Keratinocyte (primary cell): Measurements from ENCODE around the gene NTHL1. TPM values are rescaled to one million over a fixed set of nuclear protein-coding genes. Genes with fewer than 3 reads are reported as not detected.

Experiments
- DNase-seq: peaks from one replicate; pipeline ENCODE4 v3.0.0-alpha.2; 2011; ENCODE audit warnings: low read depth, missing footprints, low spot score
- FAIRE-seq: peaks from 2 replicates; lab custom pipeline; 2011; peaks lifted over from hg19 to GRCh38; lab: Jason Lieb, UNC
- H2AFZ ChIP-seq: 2 replicates; pipeline ENCODE4 v1.6.0; 2012; ENCODE audit warnings: low read length, control low read depth, inconsistent platforms; ENCODE audit not compliant: control insufficient read depth
- H3K27ac ChIP-seq: 2 replicates; pipeline ENCODE4 v1.5.1; 2011; ENCODE audit warnings: low read length; ENCODE audit not compliant: control insufficient read depth, insufficient read depth
- H3K27me3 ChIP-seq: 3 replicates; pipeline ENCODE4 v1.6.0; 2011; ENCODE audit warnings: low read length; ENCODE audit not compliant: control insufficient read depth, insufficient read depth; ENCODE audit errors: extremely low read depth
- H3K36me3 ChIP-seq, 2 experiments: 2 replicates in 1 of 2; 3 replicates in 1 of 2; pipeline ENCODE4 v1.5.1; 2011; ENCODE audit warnings: low read length in 2 of 2, mild to moderate bottlenecking in 1 of 2; ENCODE audit not compliant: control insufficient read depth in 2 of 2, insufficient read depth in 2 of 2; ENCODE audit errors: extremely low read depth in 1 of 2
- H3K4me1 ChIP-seq: 3 replicates; pipeline ENCODE4 v1.5.1; 2011; ENCODE audit warnings: low read length; ENCODE audit not compliant: control insufficient read depth, insufficient read depth; ENCODE audit errors: extremely low read depth
- H3K4me2 ChIP-seq: 3 replicates; pipeline ENCODE4 v1.6.0; 2011; ENCODE audit warnings: low read depth, low read length; ENCODE audit not compliant: control insufficient read depth, insufficient read depth; ENCODE audit errors: extremely low read depth
- H3K4me3 ChIP-seq, 3 experiments: fragments of 200-600 bp in 1 of 3; sonication (generic) in 1 of 3; 2 replicates in 2 of 3; 3 replicates in 1 of 3; pipeline ENCODE4 v1.5.1; 2011 to 2016; ENCODE audit warnings: low read length in 3 of 3, mild to moderate bottlenecking in 3 of 3, control low read depth in 2 of 3, inconsistent platforms in 1 of 3, low read depth in 1 of 3, mixed read lengths in 1 of 3, mixed run types in 1 of 3, moderate library complexity in 1 of 3; ENCODE audit not compliant: control insufficient read depth in 2 of 3, insufficient read depth in 2 of 3; ENCODE audit errors: extremely low read depth in 1 of 3
- H3K79me2 ChIP-seq: 2 replicates; pipeline ENCODE4 v1.6.0; 2012; ENCODE audit warnings: low read length; ENCODE audit not compliant: control insufficient read depth, insufficient read depth
- H3K9ac ChIP-seq: 3 replicates; pipeline ENCODE4 v1.6.0; 2011; ENCODE audit warnings: low read length; ENCODE audit not compliant: control insufficient read depth, insufficient read depth; ENCODE audit errors: extremely low read depth
- H3K9me1 ChIP-seq: 3 replicates; pipeline ENCODE4 v1.6.0; 2011; ENCODE audit warnings: low read length; ENCODE audit not compliant: control insufficient read depth, insufficient read depth; ENCODE audit errors: extremely low read depth
- H3K9me3 ChIP-seq: 2 replicates; pipeline ENCODE4 v1.5.1; 2012; ENCODE audit warnings: low read depth, low read length; ENCODE audit not compliant: control insufficient read depth
- H4K20me1 ChIP-seq: 3 replicates; pipeline ENCODE4 v1.6.0; 2011; ENCODE audit warnings: low read length; ENCODE audit not compliant: control insufficient read depth, insufficient read depth; ENCODE audit errors: extremely low read depth
- EZH2 ChIP-seq: IDR thresholded peaks from one replicate; pipeline ENCODE4 v1.6.1; 2012; ENCODE audit warnings: inconsistent platforms, mild to moderate bottlenecking, low read length, moderate library complexity
- dilution Hi-C: fragments of 300-500 bp; cut with MboI; formaldehyde crosslinking; loops from one replicate; pipeline ENCODE4 v1.7.0; 2020; ENCODE audit warnings: low sequenced_read_pairs; ENCODE audit not compliant: extremely low pct_ligation_motif_present
- polyA plus RNA-seq, 5 experiments: library from polyadenylated mRNA; depleted of rRNA in 3 of 5; stranded (reverse) in 3 of 5; stranded (forward) in 1 of 5; unstranded in 1 of 5; fragments of >200 nt; gene quantifications; 1 replicate in 1 of 5; 2 replicates in 3 of 5; 3 replicates in 1 of 5; pipeline versions ENCODE4 v1.2.1 to v1.2.3, GENCODE V29; 2011 to 2012; ENCODE audit warnings: missing spikeins in 2 of 5, low read depth in 1 of 5, low replicate concordance in 1 of 5
- TF ChIP-seq, protein P1 (sequence below), 3 experiments: IDR thresholded peaks in 1 of 3; conservative IDR thresholded peaks in 1 of 3; optimal IDR thresholded peaks in 1 of 3; 2 replicates in 2 of 3; 3 replicates in 1 of 3; pipeline versions ENCODE3 to v1.5.1; 2011; ENCODE audit warnings: low read length in 3 of 3, mild to moderate bottlenecking in 3 of 3, moderate library complexity in 2 of 3, control low read depth in 1 of 3, inconsistent platforms in 1 of 3; ENCODE audit not compliant: insufficient read depth in 2 of 3; ENCODE audit errors: extremely low read depth in 1 of 3

NTHL1 gene
- polyA plus RNA-seq, 1 donor (not counting 4 experiments of a cell fraction or from before 2014, with no cell fraction given), result 8.5 TPM

DNA sequence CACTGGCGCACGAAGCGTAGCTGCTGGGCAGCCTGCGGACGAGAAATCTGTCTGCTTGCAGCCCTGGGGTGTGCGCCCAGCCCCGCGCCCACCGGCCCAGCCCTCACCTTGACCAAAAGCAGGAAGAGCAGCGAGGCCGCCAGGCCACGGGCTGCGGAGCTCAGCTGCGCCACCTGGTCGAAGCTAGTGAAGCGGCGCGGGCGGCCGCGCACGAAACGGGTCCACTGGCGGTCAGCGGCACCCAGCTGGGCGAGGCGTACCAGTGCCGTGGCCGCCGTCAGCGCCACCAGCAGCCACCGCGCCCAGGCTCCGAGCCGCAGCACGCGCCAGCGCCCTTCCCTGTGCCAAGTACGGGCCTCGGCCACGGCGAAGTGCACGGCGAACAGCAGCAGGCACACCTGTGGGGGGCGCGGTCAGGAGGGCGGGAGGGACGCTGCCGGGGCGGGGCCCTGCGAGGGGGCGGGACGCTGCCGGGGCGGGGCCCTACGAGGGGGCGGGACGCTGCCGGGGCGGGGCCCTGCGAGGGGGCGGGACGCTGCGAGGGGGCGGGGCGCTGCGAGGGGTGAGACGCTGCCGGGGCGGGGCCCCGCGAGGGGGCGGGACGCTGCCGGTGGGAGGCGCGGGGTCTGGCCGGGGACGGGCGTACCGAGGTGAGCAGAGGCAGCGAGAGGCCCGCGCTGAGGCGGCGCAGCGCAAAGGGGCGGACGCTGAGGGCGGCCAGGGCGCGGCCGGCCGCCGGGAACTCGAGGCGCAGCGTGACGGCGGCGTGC lies 43.3 kb upstream of the NTHL1 start:
- Histone ChIP-seq H3K4me3 (no peak overlapping the region), H3K27me3 (no peaks in the 10 kb centered on the region), H3K4me1 (peaks cover 29% of the 10 kb centered on the region), H3K9me3 (no peaks in the 10 kb centered on the region), H3K9ac (no peak overlapping the region), H3K79me2 (no peaks in the 10 kb centered on the region), H3K27ac (no peak overlapping the region), H3K9me1 (no peaks in the 10 kb centered on the region), H3K4me2 (peak overlapping the region; percentile 32), H2AFZ (no peak overlapping the region), H4K20me1 (peaks cover 15% of the 10 kb centered on the region), H3K36me3 (peaks cover 26 to 49% of the 10 kb centered on the region in 2 experiments)
- DNase-seq (peak; percentile 41), FAIRE-seq (no peak)
- dilution Hi-C loops, result no loop called here
- TF ChIP-seq, protein P1, sequence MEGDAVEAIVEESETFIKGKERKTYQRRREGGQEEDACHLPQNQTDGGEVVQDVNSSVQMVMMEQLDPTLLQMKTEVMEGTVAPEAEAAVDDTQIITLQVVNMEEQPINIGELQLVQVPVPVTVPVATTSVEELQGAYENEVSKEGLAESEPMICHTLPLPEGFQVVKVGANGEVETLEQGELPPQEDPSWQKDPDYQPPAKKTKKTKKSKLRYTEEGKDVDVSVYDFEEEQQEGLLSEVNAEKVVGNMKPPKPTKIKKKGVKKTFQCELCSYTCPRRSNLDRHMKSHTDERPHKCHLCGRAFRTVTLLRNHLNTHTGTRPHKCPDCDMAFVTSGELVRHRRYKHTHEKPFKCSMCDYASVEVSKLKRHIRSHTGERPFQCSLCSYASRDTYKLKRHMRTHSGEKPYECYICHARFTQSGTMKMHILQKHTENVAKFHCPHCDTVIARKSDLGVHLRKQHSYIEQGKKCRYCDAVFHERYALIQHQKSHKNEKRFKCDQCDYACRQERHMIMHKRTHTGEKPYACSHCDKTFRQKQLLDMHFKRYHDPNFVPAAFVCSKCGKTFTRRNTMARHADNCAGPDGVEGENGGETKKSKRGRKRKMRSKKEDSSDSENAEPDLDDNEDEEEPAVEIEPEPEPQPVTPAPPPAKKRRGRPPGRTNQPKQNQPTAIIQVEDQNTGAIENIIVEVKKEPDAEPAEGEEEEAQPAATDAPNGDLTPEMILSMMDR (optimal IDR thresholded peaks at IDR 0.05 in 1 of 3, IDR thresholded peaks at IDR 0.05 in 1 of 3, conservative IDR thresholded peaks at IDR 0.05 in 1 of 3; ENCODE audit: extremely low read depth in 1 of 3, insufficient read depth in 2 of 3, low read length in 3 of 3), result no peak
- no peak for TF ChIP-seq EZH2

DNA sequence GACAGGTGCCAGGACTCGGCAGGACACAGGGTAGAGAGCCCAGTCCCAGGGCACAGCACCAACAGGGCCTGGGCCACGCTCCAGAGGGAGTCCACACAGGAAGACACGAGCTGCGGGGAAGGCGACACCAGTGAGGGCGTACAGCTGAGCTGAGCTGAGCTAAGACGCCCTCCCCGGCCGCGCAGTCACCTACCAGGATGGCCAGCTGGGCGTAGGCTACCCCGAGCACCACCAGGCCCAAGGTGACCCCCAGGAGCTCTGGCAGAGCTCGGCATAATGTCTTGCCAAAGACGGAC lies 42.8 kb upstream of the NTHL1 start:
- no peaks in the 10 kb centered on the region for H3K9me3 ChIP-seq
- no peak for TF ChIP-seq EZH2
- TF ChIP-seq, protein P1 (optimal IDR thresholded peaks at IDR 0.05 in 1 of 3, IDR thresholded peaks at IDR 0.05 in 1 of 3, conservative IDR thresholded peaks at IDR 0.05 in 1 of 3; ENCODE audit: extremely low read depth in 1 of 3, insufficient read depth in 2 of 3, low read length in 3 of 3), result no peak
- peaks cover 29% of the 10 kb centered on the region for H3K4me1 ChIP-seq
- DNase-seq, result no peak
- H3K36me3 ChIP-seq, result peaks cover 25 to 50% of the 10 kb centered on the region in 2 experiments
- H3K4me3 ChIP-seq, result no peak overlapping the region
- H2AFZ ChIP-seq, result no peak overlapping the region
- no peaks in the 10 kb centered on the region for H3K79me2 ChIP-seq
- peaks cover 15% of the 10 kb centered on the region for H4K20me1 ChIP-seq
- dilution Hi-C loops, result no loop called here
- no peaks in the 10 kb centered on the region for H3K27me3 ChIP-seq
- no peak overlapping the region for H3K27ac ChIP-seq
- FAIRE-seq, result no peak
- H3K9me1 ChIP-seq, result no peaks in the 10 kb centered on the region
- H3K4me2 ChIP-seq, result no peak overlapping the region
- H3K9ac ChIP-seq, result no peak overlapping the region
